Stimulated activated CD8-positive, alpha-beta memory T cell treated with anti-CD3 and anti-CD28 coated beads, Interleukin-15, amount 100 ng/mL, for 48 hours (primary cell): ENCODE results near the gene PHF1.
"Not testable (repeated sequence)": the region's sequence is repeated elsewhere in the genome, so short reads cannot be mapped to it uniquely, and the experiment has no call there.

Experiments used
- DNase-seq, 2 donors: peaks; one replicate each; pipeline ENCODE4 v3.0.0-alpha.2; 2020; ENCODE audit warnings: low read depth in 2 of 2

PHF1 gene

GRCh38 chr6:33391922-33392594, 18.8 kb upstream of the PHF1 start:
- DNase-seq, result peak; percentile 29 to 57

DNA sequence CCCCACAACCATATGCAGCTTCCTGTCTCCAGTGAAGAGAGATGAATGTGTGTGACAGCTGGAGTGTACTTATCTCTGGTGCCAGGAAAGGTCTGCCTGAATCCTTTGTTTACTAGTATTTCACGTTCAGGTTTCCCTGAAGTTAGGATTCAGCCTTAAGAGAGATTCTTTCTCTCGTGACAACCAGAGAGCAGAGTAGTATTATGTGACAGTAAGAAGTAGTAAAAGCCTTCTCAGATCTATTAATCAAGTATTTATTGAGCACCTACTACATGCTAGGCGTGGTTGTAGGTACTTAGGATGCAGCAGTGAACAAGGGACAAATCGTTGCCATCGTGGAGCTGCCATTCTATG, 18.2 kb upstream of the PHF1 start:
- no peak for DNase-seq

- DNase-seq, result no peak
These were observed 17.8 kb upstream of the PHF1 start for GRCh38 chr6:33392979-33393378.

- DNase-seq, result no peak
These were observed 13.3 kb upstream of the PHF1 start for GRCh38 chr6:33397541-33397940.

- not testable (repeated sequence) for DNase-seq
These were observed 12.2 kb upstream of the PHF1 start for GRCh38 chr6:33398601-33399000.

- not testable (repeated sequence) for DNase-seq
These were observed 10.9 kb upstream of the PHF1 start for GRCh38 chr6:33399881-33400280.

DNA sequence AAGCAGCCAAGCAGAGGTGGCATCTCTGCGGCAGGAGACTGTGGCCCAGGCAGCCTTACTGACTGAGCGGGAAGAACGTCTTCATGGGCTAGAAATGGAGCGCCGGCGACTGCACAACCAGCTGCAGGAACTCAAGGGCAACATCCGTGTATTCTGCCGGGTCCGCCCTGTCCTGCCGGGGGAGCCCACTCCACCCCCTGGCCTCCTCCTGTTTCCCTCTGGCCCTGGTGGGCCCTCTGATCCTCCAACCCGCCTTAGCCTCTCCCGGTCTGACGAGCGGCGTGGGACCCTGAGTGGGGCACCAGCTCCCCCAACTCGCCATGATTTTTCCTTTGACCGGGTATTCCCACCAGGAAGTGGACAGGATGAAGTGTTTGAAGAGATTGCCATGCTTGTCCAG, 5.9 kb upstream of the PHF1 start:
- DNase-seq, result no peak

DNA sequence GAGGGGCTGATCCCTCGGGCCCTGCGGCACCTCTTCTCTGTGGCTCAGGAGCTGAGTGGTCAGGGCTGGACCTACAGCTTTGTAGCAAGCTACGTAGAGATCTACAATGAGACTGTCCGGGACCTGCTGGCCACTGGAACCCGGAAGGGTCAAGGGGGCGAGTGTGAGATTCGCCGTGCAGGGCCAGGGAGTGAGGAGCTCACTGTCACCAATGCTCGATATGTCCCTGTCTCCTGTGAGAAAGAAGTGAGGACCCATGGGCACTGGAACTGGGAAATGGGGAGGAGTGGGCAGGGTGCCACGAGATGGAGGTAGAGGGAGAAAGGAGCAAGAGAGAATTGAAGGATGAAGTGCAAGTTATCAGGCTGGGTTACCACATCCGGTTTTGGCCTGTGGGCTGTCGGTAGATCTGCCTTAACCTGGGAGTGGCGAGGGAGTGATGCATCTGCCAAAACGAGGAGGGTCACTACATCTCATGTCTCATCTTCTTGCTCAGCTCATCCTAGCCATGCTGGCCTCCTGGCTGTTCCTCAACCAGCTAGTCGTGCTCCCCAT, 5.4 kb upstream of the PHF1 start:
- no peak for DNase-seq

DNA sequence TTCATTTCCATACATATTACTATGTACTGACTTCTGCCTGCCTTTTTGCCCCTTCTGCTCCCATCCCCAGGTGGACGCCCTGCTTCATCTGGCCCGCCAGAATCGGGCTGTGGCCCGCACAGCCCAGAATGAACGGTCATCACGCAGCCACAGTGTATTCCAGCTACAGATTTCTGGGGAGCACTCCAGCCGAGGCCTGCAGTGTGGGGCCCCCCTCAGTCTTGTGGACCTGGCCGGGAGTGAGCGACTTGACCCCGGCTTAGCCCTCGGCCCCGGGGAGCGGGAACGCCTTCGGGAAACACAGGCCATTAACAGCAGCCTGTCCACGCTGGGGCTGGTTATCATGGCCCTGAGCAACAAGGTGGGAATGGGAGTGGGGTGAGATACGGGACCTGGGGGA, 4.7 kb upstream of the PHF1 start:
- no peak for DNase-seq

DNA sequence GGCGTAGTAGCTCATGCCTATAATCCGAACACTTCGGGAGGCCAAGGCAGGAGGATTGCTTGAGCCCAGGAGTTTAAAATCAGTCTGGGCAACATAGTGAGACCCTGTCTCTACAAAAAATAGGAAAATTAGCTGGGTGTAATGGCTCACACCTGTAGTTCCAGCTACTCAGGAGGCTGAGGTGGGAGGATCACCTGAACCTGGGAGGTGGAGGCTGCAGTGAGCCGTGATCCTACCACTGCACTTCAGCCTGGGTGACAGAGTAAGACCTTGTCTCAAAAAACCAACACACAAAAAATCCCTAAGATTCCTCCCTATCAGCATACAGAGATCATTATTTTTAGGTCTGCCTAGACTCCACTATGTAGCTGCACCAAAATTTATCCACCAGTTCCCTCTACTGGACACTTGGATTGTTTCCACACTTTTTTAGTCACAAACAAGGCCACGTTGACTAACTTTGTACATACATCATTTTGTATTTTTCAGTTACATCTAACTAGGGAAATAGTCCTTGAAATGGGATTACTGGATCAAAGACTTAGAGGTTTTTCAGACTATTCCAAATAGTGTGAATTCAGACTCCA, 3.6 kb upstream of the PHF1 start:
- no peak for DNase-seq

DNA sequence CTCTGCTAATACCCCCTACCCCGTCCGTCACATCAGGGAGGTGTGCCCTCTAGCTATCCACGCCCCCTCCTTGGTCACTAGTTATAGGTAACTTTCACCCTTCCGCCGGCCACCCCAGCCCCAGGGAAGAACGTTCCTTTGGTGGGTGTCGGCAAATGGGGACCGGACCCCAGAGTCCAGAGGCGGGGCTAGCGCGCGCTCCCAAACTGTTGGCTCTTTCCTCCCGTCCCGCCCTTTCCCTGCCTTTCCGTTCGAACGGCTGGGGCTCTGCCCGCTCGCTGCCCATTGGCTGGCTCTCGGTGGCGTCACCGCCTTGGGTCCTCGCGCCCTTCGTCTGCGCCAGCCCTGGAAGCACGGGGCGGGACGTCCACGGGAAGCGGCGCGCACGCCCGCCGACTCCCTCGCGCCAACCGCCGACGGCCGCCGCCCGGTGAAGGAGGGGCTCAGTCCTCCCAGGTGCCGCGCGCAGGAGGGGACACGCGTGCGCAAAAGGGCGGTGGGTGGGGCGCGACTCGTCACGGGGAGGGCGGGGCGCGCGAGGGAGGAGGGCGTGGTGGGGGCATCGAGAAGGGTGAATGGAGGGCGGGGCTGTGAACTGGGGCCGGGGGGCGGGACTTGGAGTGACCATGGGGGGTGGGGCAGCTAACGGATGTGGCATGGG, 634 bp upstream of the PHF1 start:
- DNase-seq, result peak; percentile 98

GRCh38 chr6:33411632-33412005, 805 bp downstream of the PHF1 start:
- DNase-seq, result no peak

- DNase-seq, result no peak
These were observed 1.6 kb downstream of the PHF1 start for GRCh38 chr6:33412140-33413009.

GRCh38 chr6:33413241-33414120, 2.7 kb downstream of the PHF1 start:
- DNase-seq, result no peak

GRCh38 chr6:33414592-33415271, 3.9 kb downstream of the PHF1 start:
- DNase-seq, result no peak

DNA sequence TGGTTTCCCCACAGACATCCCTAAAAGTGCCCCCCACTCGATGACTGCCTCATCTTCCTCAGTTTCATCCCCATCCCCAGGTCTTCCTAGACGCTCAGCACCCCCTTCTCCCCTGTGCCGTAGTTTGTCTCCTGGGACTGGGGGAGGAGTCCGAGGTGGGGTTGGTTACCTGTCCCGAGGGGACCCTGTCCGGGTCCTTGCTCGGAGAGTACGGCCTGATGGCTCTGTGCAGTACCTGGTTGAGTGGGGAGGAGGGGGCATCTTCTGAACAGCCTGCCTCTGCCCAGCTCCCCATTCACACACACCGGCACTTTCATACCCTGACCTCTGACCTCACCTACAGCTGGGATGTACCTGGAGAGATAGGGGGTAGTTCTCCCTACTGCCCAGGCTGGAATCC, 5.0 kb downstream of the PHF1 start:
- no peak for DNase-seq

DNA sequence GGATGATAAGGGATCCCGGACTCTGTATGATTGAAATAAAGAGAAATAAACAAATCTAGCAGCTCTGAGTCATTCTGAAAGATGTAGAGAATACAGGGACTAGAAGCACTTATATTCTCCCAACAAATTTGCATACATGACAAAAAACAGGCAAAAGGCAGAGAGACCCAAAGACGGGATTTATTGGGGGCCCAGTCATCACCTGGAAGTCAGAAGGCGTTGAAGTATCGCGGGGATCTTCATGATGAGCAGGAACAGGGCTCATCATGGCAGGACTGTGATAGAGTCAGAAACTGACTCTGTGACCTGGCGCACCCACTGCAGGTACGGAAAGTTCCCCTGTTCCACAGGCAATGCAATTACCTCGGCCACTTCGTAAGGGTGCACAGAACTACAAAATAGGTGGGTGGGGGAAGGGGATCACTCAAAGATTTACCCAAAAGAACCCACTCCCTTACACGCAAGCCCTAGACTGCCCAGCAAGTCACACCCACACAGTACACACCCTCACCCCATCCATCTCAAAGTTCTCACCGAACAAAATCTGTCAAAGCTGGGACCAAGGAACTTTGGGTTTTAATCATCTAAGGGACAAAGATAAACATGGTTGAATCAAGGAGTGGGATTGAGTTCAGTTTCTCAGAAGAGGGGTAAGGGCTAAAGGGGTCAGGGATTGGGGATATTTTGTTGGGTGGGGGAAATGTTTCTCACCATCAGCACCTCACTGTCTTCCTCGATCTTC, 5.7 kb downstream of the PHF1 start:
- no peak for DNase-seq

- DNase-seq, result no peak
These were observed 6.5 kb downstream of the PHF1 start for GRCh38 chr6:33417128-33417902.
